ENCODE data around the gene CLCN7.
A peak's percentile ranks its signal among the peaks of the same experiment; 100 is the strongest.

Gene CLCN7

GRCh38 chr16:1502092-1503004 is 27.5 kb upstream of the CLCN7 start:
- DNase-seq (ENCODE audit: low spot score) = no peak

DNA sequence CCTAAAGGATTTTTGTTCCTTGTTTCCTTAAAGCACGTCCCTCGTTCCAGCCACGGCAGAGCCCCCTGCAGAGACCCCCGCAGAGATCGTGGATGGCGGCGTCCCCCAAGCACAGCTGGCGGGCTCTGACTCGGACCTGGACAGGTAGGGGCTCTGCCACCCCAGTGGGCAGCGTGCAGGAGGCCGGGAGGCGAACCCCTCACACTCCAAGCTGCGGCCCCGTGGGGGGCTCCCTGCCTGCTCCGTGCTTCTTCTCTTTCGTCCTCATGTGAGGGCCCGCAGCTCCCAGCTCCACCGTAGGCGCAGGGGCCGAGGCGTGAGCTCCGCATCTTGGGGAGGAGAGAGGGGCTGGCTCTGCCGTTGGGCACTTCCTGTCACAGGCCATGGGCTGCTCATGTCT is 26.8 kb upstream of the CLCN7 start:
- DNase-seq (ENCODE audit: low spot score) = no peak

DNA sequence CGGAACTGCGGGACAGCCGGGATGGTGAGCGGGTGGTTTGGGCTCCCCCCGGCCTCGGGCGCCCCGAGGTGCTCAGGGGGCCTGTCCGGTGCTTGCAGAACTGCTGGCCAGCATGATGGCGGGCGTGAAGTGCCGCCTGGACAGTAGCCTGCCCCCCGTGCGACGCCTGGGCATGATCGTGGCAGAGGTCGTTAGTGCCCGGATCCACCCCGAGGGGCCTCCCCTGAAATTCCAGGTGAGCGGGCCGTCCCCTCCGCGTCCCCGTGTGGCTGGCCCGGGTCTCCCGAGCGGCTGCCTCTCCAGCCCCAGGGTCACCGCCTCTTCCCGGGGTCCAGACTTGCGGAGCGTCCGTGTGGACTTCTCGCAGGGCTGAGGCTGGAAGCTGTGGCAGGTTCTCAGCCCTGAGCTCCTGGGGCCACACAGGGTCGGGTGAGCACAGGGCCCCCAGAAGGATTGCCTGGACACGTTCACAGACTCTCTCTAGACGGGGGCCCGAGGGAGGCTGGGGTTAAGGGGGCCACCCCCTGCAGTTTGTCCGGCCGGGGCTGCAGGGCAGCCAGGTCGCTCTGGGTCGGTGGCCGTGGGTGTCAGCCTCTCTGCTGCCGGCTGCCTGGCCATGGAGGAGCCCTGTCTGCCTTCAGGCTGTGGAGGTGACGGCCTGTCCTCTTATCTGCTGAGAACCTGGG is 25.8 kb upstream of the CLCN7 start:
- no peak for DNase-seq (ENCODE audit: low spot score)

GRCh38 chr16:1499756-1500464 is 25.1 kb upstream of the CLCN7 start:
- no peak for DNase-seq (ENCODE audit: low spot score)

DNA sequence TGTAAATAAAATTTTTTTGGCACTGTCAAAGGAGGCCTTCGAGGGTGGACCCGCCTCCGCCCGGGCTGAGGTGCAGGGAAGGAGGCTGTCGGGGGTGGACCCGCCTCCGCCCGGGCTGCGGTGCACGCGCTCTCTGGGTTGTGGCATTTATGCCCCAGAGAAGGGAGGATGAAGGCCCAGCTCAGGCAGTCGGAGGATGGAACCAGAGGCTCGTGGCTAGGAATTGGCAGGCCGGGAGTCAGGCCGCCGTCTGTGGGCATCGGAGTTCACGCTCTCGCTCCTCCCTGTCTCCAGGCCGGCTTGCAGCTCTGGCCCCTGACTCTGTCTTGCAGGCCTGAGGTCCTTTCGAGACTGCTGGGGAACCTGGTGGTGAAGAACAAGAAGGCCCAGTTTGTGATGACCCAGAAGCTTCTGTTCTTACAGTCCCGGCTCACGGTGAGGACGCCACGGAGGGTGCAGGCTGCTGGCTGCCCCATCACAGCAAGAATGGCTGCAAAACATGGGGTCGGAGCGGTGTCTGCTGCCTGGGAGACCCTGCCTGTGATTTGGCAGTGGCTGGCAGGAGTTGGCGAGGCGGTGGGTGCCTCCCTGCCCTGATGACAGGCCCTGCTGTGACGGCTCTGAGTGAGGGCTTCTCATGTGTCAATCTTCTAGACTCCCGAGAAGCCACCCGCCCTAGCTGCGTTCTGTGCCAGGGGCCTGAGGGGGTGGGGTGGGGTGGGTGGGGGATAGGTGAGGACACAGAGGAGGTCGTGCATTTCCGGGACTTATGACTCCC is 24.3 kb upstream of the CLCN7 start:
- DNase-seq (ENCODE audit: low spot score) = no peak

DNA sequence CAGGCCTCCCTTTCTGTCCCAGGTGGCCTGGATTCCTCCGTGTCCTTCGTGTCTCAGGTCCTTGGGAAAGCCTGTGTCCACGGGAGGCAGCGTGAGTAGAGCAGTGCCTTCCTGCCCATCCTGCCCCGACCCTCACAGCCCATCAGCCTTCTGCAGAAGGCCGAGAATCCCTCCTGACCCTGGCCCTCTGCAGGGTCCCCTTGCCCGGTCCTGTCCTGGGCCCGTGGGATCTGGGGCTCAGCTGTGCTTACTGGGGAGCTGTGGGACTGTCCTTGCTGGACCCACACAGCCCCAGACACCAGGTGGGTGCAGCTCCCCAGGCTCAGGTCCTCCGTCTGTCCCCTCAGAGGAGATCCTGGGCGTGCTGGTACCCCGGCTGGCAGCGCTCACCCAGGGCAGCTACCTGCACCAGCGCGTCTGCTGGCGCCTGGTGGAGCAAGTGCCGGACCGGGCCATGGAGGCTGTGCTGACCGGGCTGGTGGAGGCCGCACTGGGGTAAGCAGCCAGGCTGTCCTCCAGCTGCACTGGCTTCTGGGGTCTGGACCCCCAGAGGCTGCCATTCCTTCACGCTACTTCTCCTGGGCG is 22.3 kb upstream of the CLCN7 start:
- DNase-seq (ENCODE audit: low spot score) = no peak

GRCh38 chr16:1496464-1496863 is 21.6 kb upstream of the CLCN7 start:
- DNase-seq (ENCODE audit: low spot score) = no peak

DNA sequence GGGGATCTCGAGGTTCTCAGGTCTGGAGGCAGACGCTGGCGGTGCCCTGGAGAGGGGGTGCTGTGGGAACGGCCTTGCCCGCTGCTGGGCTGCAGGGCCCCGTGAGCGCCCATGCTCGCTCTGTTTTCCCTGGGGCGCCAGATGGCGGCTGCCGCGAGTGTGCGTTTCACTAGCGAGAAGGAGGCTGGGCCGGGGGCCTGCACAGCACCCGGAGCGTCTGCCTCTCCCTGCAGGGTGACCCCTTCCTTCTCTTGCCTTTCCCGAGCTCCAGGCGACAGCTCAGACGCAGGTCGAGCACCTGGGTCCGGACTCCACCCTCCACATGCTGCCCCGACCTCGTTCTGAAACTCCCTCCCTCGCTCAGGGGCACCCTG is 21.0 kb upstream of the CLCN7 start:
- no peak for DNase-seq (ENCODE audit: low spot score)

- DNase-seq (ENCODE audit: low spot score) = no peak
These were observed 20.5 kb upstream of the CLCN7 start for GRCh38 chr16:1495211-1495888.

GRCh38 chr16:1494711-1495110 is 19.9 kb upstream of the CLCN7 start:
- no peak for DNase-seq (ENCODE audit: low spot score)

DNA sequence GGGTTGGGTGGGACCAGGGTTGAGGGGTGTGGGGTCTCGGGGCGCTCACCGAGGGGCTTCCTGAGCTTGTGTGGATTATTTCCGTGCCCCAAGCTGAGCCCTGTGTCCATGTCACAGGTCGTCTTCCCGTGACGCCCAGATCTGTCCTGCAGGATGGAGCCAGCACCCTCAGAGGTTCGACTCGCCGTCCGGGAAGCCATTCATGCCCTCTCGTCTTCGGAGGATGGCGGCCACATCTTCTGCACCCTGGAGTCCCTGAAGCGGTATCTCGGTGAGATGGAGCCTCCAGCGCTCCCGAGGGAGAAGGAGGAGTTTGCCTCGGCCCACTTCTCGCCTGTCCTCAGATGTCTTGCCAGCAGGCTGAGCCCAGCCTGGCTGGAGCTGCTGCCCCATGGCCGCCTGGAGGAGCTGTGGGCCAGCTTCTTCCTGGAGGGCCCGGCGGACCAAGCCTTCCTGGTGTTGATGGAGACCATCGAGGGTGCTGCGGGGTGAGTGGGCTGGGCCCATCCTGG is 19.4 kb upstream of the CLCN7 start:
- peak; percentile 62 for DNase-seq (ENCODE audit: low spot score)

- DNase-seq (ENCODE audit: low spot score) = no peak
These were observed 18.9 kb upstream of the CLCN7 start for GRCh38 chr16:1493746-1494094.

DNA sequence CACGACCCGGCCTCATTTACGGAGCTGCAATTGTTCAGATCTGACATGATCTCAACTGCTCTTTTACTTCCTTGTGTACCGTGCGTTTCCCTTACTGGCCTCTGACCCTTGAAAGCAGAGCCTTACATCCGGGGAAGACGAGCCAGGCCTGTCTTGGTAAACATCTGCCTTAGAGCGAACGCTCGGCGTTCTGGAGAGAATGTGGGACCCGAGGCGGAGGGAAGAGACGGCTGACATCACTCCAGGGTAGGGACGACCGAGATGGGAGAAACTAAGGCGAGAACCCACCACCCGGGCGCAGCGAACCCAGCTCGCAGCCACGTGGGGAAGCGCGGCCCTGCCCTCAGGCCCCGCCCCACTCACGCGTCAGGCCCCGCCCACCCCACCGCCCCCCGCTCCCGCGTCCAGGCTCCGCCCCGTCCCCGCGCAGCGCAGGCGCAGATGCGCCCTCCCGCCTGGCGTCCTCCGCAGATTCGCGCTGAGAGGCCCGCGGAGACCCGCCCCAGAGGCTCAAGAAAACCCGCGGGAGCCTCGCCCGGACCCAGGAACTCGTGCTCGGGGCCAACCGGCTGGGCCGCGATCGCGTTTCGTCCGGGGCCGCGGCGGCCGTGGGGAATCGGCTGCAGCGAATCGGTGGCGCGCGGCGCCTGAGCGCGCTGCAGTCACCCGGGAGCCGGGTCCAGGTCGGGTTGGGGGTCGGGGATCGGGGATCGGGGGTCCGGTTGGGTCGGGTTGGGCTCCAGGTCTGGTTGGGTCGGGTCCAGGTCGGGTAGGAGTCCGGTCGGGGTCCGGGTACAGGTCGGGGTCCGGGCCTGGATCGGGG is 18.3 kb upstream of the CLCN7 start, which contains the start of gene TELO2:
Gene TELO2 (plus strand): TSS at position 438 of the 823 bp plus-strand sequence. CDS start 922 bp downstream, outside the sequence.
- DNase-seq (ENCODE audit: low spot score) = peak; percentile 83

DNA sequence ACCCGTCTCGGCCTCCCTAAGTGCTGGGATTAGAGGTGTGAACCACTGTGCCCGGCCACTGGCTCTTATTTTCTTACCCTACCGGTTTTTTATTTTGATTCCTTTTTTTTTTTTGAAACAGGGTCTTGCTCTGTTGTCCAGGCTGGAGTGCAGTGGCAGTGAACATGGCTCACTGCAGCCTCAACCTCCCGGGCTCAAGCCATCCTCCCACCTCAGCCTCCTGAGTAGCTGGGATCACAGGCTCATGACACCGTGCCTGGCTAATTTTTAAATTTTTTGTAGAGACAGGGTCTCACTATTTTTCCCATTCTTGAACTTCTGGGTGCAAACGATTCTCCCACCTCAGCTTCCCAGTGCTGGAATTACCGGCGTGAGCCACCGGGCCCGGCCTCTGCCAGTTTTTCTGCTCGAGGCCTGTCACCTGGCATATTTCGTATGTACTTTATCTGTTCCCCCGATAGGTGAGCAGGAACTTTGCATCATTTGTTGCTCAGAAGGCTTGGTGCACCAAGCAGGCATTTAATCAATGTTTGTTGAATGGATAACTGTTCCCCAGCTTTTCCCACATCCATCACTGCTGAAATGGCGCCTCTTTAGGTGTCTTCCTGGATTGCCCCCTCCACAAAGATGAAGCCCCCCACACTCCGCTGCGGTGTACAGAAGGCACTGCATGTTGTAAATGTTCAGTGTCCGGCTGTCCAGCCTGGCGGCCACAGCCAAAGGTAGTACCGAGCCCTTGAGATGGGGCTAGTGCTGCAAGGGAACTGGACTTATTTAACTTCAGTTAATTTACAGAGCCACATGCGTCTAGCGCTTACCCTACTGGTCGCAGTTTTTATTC is 17.5 kb upstream of the CLCN7 start:
- DNase-seq (ENCODE audit: low spot score) = no peak

GRCh38 chr16:1491327-1491726 is 16.5 kb upstream of the CLCN7 start:
- no peak for DNase-seq (ENCODE audit: low spot score)

- no peak for DNase-seq (ENCODE audit: low spot score)
These were observed 14.2 kb upstream of the CLCN7 start for GRCh38 chr16:1489077-1489476.

GRCh38 chr16:1488619-1489018 is 13.8 kb upstream of the CLCN7 start, which contains the start of gene PTX4:
Gene PTX4, minus strand, starts transcription at chr16:1488944. Its CDS starts 35 bp downstream, at chr16:1488909.
- no peak for DNase-seq (ENCODE audit: low spot score)

- no peak for DNase-seq (ENCODE audit: low spot score)
These were observed 13.3 kb upstream of the CLCN7 start for GRCh38 chr16:1488054-1488601.
